ENCODE results near the gene NPIPA5. TPM values are rescaled to one million over a fixed set of nuclear protein-coding genes. Genes with fewer than 3 reads are reported as not detected.

The NPIPA5 gene
- total and polyA plus RNA-seq, 2 of the 13 experiments (the other 11 are each of a cell fraction or from before 2014, with no cell fraction given) = 9.7 to 21.5 TPM

- CTCF ChIA-PET (ENCODE audit: low intra/inter-chr PET ratio, low total read pairs) = no interaction called here
- Histone ChIP-seq H3K9me3 (ENCODE audit: low read length) (no peaks in the 10 kb centered on the region), H3K9ac (ENCODE audit: insufficient read depth, low read depth, low read length) (no peak overlapping the region), H2AFZ (ENCODE audit: low read length) (no peak overlapping the region), H3K79me2 (ENCODE audit: insufficient read depth, low read length) (no peaks in the 10 kb centered on the region), H3K27me3 (ENCODE audit: control insufficient read depth in 1 of 2, insufficient read depth in 2 of 2, low read length in 2 of 2) (no peaks in the 10 kb centered on the region), H3K27ac (ENCODE audit: extremely low read length, insufficient read depth, low read length) (no peak overlapping the region), H3K4me2 (ENCODE audit: low read depth, low read length) (no peak overlapping the region), H3K36me3 (replicated peaks in 1 of 2; ENCODE audit: control insufficient read depth in 1 of 2, insufficient read depth in 2 of 2, low read length in 2 of 2) (no peaks in the 10 kb centered on the region), H3K4me3 (replicated peaks in 1 of 3; ENCODE audit: insufficient read depth in 1 of 3, low read depth in 2 of 3, low read length in 3 of 3) (no peak overlapping the region), H3K4me1 (ENCODE audit: insufficient read depth, low read length) (peaks cover 18% of the 10 kb centered on the region), H4K20me1 (ENCODE audit: insufficient read depth, low read length) (no peaks in the 10 kb centered on the region)
- POLR2A ChIA-PET = interaction anchor here (0.7 to 0.9 kb wide), 2 partner anchors 11 to 24 kb away, joined by 3 to 4 read pairs; no protein-coding TSS in a partner anchor
- DNase-seq (ENCODE audit: low spot score) (no peak), ATAC-seq (no peak; the same call in 2 of the 3 replicates), FAIRE-seq (no peak)
- no TSS peak for BruUV-seq (replicated peaks)
- TF ChIP-seq ZNF260 (CRISPR knock-in tag; IDR thresholded peaks at IDR 0.05; ENCODE audit: borderline replicate concordance, low read depth) (no peak), ZSCAN29 (CRISPR knock-in tag; conservative IDR thresholded peaks at IDR 0.05) (no peak), ZNF883 (CRISPR knock-in tag; IDR thresholded peaks at IDR 0.05; ENCODE audit: not compliant biosample characterization) (no peak), HDAC6 (IDR thresholded peaks at IDR 0.05; ENCODE audit: low read depth, low read length) (no peak), ZNF691 (CRISPR knock-in tag; IDR thresholded peaks at IDR 0.05; ENCODE audit: borderline replicate concordance, low read depth) (no peak), ZNF720 (CRISPR knock-in tag; IDR thresholded peaks at IDR 0.05) (no peak), RAD51 (IDR thresholded peaks at IDR 0.05; ENCODE audit: borderline replicate concordance) (no peak), MIER2 (CRISPR knock-in tag; IDR thresholded peaks at IDR 0.05) (no peak), ZNF543 (CRISPR knock-in tag; IDR thresholded peaks at IDR 0.05) (no peak), ZNF513 (CRISPR knock-in tag; conservative IDR thresholded peaks at IDR 0.05) (no peak), ZNF83 (CRISPR knock-in tag; IDR thresholded peaks at IDR 0.05; ENCODE audit: borderline replicate concordance) (no peak), ZNF207 (IDR thresholded peaks at IDR 0.05; ENCODE audit: borderline replicate concordance) (no peak), KLF16 (CRISPR knock-in tag; IDR thresholded peaks at IDR 0.05) (no peak), ZNF354B (CRISPR knock-in tag; IDR thresholded peaks at IDR 0.05) (no peak), ZNF670 (CRISPR knock-in tag; IDR thresholded peaks at IDR 0.05; ENCODE audit: borderline replicate concordance) (no peak), ZSCAN30 (CRISPR knock-in tag; IDR thresholded peaks at IDR 0.05) (no peak), ATF3 (CRISPR knock-in tag; IDR thresholded peaks at IDR 0.05) (no peak), CERS6 (CRISPR knock-in tag; IDR thresholded peaks at IDR 0.05) (no peak), ZNF879 (CRISPR knock-in tag; IDR thresholded peaks at IDR 0.05) (no peak)
- in situ Hi-C loops (cut with HindIII; ENCODE audit: extremely low pct_ligation_motif_present, low pct_unique_long_range_greater_than_20kb) (loop anchor here (10.0 kb wide), 1 partner anchor 283 kb away; no protein-coding TSS in a partner anchor), intact Hi-C loops (cut with micrococcal nuclease; ENCODE audit: unreplicated experiment) (no loop called here)
- WGBS (ENCODE audit: low lambda C conversion rate) = 37% methylated on average over 8 of the region's 8 CpGs
These were observed 44.1 kb upstream of the NPIPA5 start for GRCh38 chr16:15422222-15422621.

Data from HepG2 (cell line).